Peyer's patch (tissue), 4 donors: ENCODE results near the gene ZGPAT.

Experiments
- POLR2A ChIP-seq, 2 donors: fragments of 450-650 bp; IDR thresholded peaks; one replicate each; pipeline ENCODE4 v1.5.1; 2017; ENCODE audit warnings: antibody characterized with exemption in 2 of 2, mild to moderate bottlenecking in 2 of 2, moderate library complexity in 2 of 2
- TF ChIP-seq, protein P1 (sequence below), 6 experiments: fragments of 450-650 bp in 4 of 6; fragments of 200-600 bp in 2 of 6; sonication (generic) in 1 of 6; IDR thresholded peaks; one replicate each; pipeline ENCODE4 v1.5.1; 2017 to 2019; ENCODE audit warnings: antibody characterized with exemption in 6 of 6, mild to moderate bottlenecking in 3 of 6, moderate library complexity in 1 of 6

DNA sequence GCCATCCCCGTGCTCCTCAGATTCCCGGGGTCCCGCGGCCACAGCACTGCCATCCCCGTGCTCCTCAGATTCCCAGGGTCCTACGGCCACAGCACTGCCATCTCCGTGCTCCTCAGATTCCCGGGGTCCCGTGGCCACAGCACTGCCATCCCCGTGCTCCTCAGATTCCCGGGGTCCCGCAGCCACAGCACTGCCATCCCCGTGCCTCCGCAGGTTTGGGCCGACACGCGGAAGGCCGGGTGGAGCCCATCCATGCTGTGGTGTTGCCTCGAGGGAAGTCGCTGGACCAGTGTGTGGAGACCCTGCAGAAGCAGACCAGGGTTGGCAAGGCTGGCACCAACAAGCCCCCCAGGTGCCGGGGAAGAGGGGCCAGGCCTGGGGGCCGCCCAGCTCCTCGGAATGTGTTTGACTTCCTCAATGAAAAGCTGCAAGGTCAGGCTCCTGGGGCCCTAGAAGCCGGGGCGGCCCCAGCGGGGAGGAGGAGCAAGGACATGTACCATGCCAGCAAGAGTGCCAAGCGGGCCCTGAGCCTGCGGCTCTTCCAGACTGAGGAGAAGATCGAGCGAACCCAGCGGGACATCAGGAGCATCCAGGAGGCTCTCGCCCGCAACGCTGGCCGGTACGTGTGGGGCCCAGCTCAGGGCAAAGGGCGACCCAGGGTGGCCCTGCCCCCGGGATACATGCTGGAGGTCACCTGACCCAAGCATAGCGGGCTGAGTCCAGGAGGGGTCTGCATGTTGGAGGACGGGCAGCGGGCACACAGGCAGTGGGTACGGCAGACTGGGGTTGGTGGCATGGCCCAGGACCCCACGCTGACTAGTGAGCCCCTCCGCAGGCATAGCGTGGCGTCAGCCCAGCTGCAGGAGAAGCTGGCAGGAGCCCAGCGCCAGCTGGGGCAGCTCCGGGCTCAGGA is 27.4 kb downstream of the ZGPAT start:
- TF ChIP-seq, protein P1, sequence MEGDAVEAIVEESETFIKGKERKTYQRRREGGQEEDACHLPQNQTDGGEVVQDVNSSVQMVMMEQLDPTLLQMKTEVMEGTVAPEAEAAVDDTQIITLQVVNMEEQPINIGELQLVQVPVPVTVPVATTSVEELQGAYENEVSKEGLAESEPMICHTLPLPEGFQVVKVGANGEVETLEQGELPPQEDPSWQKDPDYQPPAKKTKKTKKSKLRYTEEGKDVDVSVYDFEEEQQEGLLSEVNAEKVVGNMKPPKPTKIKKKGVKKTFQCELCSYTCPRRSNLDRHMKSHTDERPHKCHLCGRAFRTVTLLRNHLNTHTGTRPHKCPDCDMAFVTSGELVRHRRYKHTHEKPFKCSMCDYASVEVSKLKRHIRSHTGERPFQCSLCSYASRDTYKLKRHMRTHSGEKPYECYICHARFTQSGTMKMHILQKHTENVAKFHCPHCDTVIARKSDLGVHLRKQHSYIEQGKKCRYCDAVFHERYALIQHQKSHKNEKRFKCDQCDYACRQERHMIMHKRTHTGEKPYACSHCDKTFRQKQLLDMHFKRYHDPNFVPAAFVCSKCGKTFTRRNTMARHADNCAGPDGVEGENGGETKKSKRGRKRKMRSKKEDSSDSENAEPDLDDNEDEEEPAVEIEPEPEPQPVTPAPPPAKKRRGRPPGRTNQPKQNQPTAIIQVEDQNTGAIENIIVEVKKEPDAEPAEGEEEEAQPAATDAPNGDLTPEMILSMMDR (IDR thresholded peaks at IDR 0.05): no peak
- TF ChIP-seq POLR2A (IDR thresholded peaks at IDR 0.05): no peak
